ENCODE results near the gene EEF1A2.

EEF1A2 gene

GRCh38 chr20:63443606-63444395 lies 55.1 kb downstream of the EEF1A2 start:
- DNase-seq: no peak
- Histone ChIP-seq H3F3A (ENCODE audit: insufficient read depth, low read length) (no peaks in the 10 kb centered on the region), H3K79me2 (ENCODE audit: low read length) (no peaks in the 10 kb centered on the region), H3K9me3 (replicated peaks; ENCODE audit: insufficient read depth, low read length) (no peaks in the 10 kb centered on the region), H2AFZ (ENCODE audit: low read length) (no peak overlapping the region), H3K4me1 (ENCODE audit: low read length) (no peaks in the 10 kb centered on the region), H3K27me3 (replicated peaks; ENCODE audit: insufficient read depth, low read length) (peaks cover 80% of the 10 kb centered on the region), H3K4me3 (ENCODE audit: low read length) (no peak overlapping the region), H3K9ac (ENCODE audit: low read length) (no peak overlapping the region), H3K9me2 (replicated peaks; ENCODE audit: insufficient read depth, low read length) (no peaks in the 10 kb centered on the region), H3K36me3 (replicated peaks; ENCODE audit: insufficient read depth, low read length) (no peaks in the 10 kb centered on the region), H4K20me1 (ENCODE audit: insufficient read depth, low read length) (no peaks in the 10 kb centered on the region), H3K4me2 (ENCODE audit: low read depth, low read length) (no peak overlapping the region), H3K27ac (ENCODE audit: low read length) (no peak overlapping the region)
- TF ChIP-seq CTCF (IDR thresholded peaks at IDR 0.05; ENCODE audit: low read length) (no peak), EZH2phosphoT487 (IDR thresholded peaks at IDR 0.05; ENCODE audit: low read length) (no peak), EZH2 (optimal IDR thresholded peaks at IDR 0.05; ENCODE audit: low read depth, low read length) (no peak)

GRCh38 chr20:63442100-63442493 lies 56.8 kb downstream of the EEF1A2 start:
- DNase-seq: no peak

GRCh38 chr20:63441136-63442099 lies 57.5 kb downstream of the EEF1A2 start:
- Histone ChIP-seq H3K27ac (ENCODE audit: low read length) (no peak overlapping the region), H3K79me2 (ENCODE audit: low read length) (no peaks in the 10 kb centered on the region), H3K4me2 (ENCODE audit: low read depth, low read length) (no peak overlapping the region), H3K4me1 (ENCODE audit: low read length) (no peaks in the 10 kb centered on the region), H3K4me3 (ENCODE audit: low read length) (no peak overlapping the region), H3K9me3 (replicated peaks; ENCODE audit: insufficient read depth, low read length) (no peaks in the 10 kb centered on the region), H3F3A (ENCODE audit: insufficient read depth, low read length) (no peaks in the 10 kb centered on the region), H4K20me1 (ENCODE audit: insufficient read depth, low read length) (no peaks in the 10 kb centered on the region), H2AFZ (ENCODE audit: low read length) (no peak overlapping the region), H3K9me2 (replicated peaks; ENCODE audit: insufficient read depth, low read length) (no peaks in the 10 kb centered on the region), H3K36me3 (replicated peaks; ENCODE audit: insufficient read depth, low read length) (no peaks in the 10 kb centered on the region), H3K9ac (ENCODE audit: low read length) (no peak overlapping the region), H3K27me3 (replicated peaks; ENCODE audit: insufficient read depth, low read length) (peaks cover 78% of the 10 kb centered on the region)
- DNase-seq: no peak
- no peak for TF ChIP-seq CTCF (IDR thresholded peaks at IDR 0.05; ENCODE audit: low read length)
- no peak for TF ChIP-seq EZH2phosphoT487 (IDR thresholded peaks at IDR 0.05; ENCODE audit: low read length)
- TF ChIP-seq EZH2 (optimal IDR thresholded peaks at IDR 0.05; ENCODE audit: low read depth, low read length): no peak

More at GRCh38 chr20:63442100-63442493, 56.8 kb downstream of the EEF1A2 start:
- H3K27ac ChIP-seq (ENCODE audit: low read length): no peak overlapping the region
- no peaks in the 10 kb centered on the region for H3K9me3 ChIP-seq (replicated peaks; ENCODE audit: insufficient read depth, low read length)
- H3K9me2 ChIP-seq (replicated peaks; ENCODE audit: insufficient read depth, low read length): no peaks in the 10 kb centered on the region
- TF ChIP-seq EZH2 (optimal IDR thresholded peaks at IDR 0.05; ENCODE audit: low read depth, low read length) (no peak), EZH2phosphoT487 (IDR thresholded peaks at IDR 0.05; ENCODE audit: low read length) (no peak), CTCF (IDR thresholded peaks at IDR 0.05; ENCODE audit: low read length) (peak; percentile 45)
- H3K36me3 ChIP-seq (replicated peaks; ENCODE audit: insufficient read depth, low read length): no peaks in the 10 kb centered on the region
- H3F3A ChIP-seq (ENCODE audit: insufficient read depth, low read length): no peaks in the 10 kb centered on the region
- H3K27me3 ChIP-seq (replicated peaks; ENCODE audit: insufficient read depth, low read length): peaks cover 78% of the 10 kb centered on the region
- no peak overlapping the region for H2AFZ ChIP-seq (ENCODE audit: low read length)
- no peak overlapping the region for H3K4me2 ChIP-seq (ENCODE audit: low read depth, low read length)
- H3K4me3 ChIP-seq (ENCODE audit: low read length): no peak overlapping the region
- no peaks in the 10 kb centered on the region for H3K4me1 ChIP-seq (ENCODE audit: low read length)
- no peak overlapping the region for H3K9ac ChIP-seq (ENCODE audit: low read length)
- H3K79me2 ChIP-seq (ENCODE audit: low read length): no peaks in the 10 kb centered on the region
- no peaks in the 10 kb centered on the region for H4K20me1 ChIP-seq (ENCODE audit: insufficient read depth, low read length)

Measured in MM.1S (cell line).